Measurements from ENCODE around the gene SIX3. TPM values are rescaled to one million over a fixed set of nuclear protein-coding genes. Genes with fewer than 3 reads are reported as not detected.

SIX3 gene
- polyA plus RNA-seq, 1 of the 3 experiments (the other 2 are of a cell fraction): 0.58 TPM

DNA sequence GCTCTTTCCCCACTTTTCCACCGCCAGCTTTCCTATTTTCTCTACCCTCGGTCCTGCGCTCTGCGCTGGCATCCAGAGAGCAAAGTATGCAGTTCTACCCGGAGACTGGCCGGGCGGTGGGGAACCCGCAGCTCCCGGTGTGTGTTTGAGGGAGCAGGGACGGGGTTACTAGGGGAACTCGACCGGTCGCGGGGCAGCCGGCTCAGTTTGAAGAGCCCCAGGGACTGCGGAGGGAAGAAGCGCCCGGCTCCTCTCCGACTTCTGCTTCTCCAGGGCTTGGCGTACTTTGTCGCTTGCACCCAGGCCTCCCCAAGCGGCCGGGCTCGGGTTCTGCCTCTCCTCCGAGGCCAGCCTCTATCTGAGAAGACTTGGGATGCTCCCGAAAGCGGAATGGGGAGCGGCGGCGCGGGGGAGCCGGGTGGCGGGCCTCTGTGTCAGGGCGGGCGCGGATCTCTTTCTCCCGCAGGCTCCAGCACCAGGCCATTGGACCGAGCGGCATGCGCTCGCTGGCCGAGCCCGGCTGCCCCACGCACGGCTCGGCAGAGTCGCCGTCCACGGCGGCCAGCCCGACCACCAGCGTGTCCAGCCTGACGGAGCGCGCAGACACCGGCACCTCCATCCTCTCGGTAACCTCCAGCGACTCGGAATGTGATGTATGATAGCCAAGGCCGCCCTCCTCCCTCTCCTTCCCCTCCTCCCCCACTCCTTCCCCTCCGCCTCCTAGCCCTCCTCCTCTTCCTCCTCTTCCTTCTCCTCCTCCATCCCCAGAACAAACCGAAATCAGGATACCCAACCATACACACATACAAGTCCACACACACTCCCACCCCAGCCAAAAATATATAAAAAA is 2.8 kb downstream of the SIX3 start:
- 29% methylated on average over 60 of the region's 62 CpGs for WGBS (ENCODE audit: low lambda C conversion rate)
- no peaks in the 10 kb centered on the region for H3K79me2 ChIP-seq (ENCODE audit: insufficient read depth)
- ChIA-PET CTCF (interaction anchor here (0.6 to 2.9 kb wide), 13 partner anchors 11 to 552 kb away, joined by 3 to 33 read pairs (median 4); no protein-coding TSS in a partner anchor), POLR2A (interaction anchor here (1.0 to 1.4 kb wide), 3 partner anchors 171 to 326 kb away, joined by 3 to 5 read pairs (median 3); no protein-coding TSS in a partner anchor)
- H3K9ac ChIP-seq: no peak overlapping the region
- peaks cover 0 to 2% of the 10 kb centered on the region in 2 experiments for H3K36me3 ChIP-seq (replicated peaks in 1 of 2; ENCODE audit: control insufficient read depth in 1 of 2, insufficient read depth in 2 of 2, low read length in 1 of 2)
- H3K27me3 ChIP-seq (ENCODE audit: insufficient read depth): peaks cover 49% of the 10 kb centered on the region
- H2AFZ ChIP-seq (ENCODE audit: low read depth): peak overlapping the region; percentile 58; the same call in 1 of the 2 replicates
- H3K4me1 ChIP-seq (ENCODE audit: control insufficient read depth in 1 of 2, insufficient read depth in 2 of 2, low read depth in 1 of 2, low read length in 1 of 2): peaks cover 0 to 50% of the 10 kb centered on the region in 2 experiments; a peak in 2 of 4 replicates
- H3K9me2 ChIP-seq: no peaks in the 10 kb centered on the region
- peaks cover 8% of the 10 kb centered on the region for H3F3A ChIP-seq (replicated peaks; ENCODE audit: insufficient read depth)
- H4K20me1 ChIP-seq (ENCODE audit: insufficient read depth): no peaks in the 10 kb centered on the region
- H3K27ac ChIP-seq (ENCODE audit: low read depth in 2 of 2, low read length in 1 of 2): peak overlapping the region in 1 of 2 experiments; percentile 92; a peak in 3 of 4 replicates
- TF ChIP-seq CHD2 (IDR thresholded peaks at IDR 0.05; ENCODE audit: low read length, partially characterized antibody) (no peak), POLR2AphosphoS5 (IDR thresholded peaks at IDR 0.05; ENCODE audit: low read depth, low read length) (no peak), SMC3 (IDR thresholded peaks at IDR 0.05; ENCODE audit: low read depth, low read length) (no peak), TCF12 (IDR thresholded peaks at IDR 0.05) (no peak), MEF2A (IDR thresholded peaks at IDR 0.05; ENCODE audit: borderline replicate concordance, low read depth) (no peak), GATA2 (CRISPR knock-in tag; IDR thresholded peaks at IDR 0.05) (no peak), TEAD4 (IDR thresholded peaks at IDR 0.05; ENCODE audit: borderline replicate concordance, insufficient read depth) (no peak), FOXJ3 (CRISPR knock-in tag; IDR thresholded peaks at IDR 0.05) (peak; percentile 9; the same call in 1 of the 2 replicates), ELF1 (IDR thresholded peaks at IDR 0.05) (no peak), RCOR1 (IDR thresholded peaks at IDR 0.05; ENCODE audit: low read length) (no peak), TAF1 (IDR thresholded peaks at IDR 0.05; ENCODE audit: borderline replicate concordance, low read depth, low read length) (no peak), MXI1 (IDR thresholded peaks at IDR 0.05; ENCODE audit: low read depth, low read length) (no peak), NRF1 (IDR thresholded peaks at IDR 0.05; ENCODE audit: low read depth, low read length) (no peak), YY1 (IDR thresholded peaks at IDR 0.05; ENCODE audit: low read depth) (no peak)
- TF ChIP-seq, protein P1, sequence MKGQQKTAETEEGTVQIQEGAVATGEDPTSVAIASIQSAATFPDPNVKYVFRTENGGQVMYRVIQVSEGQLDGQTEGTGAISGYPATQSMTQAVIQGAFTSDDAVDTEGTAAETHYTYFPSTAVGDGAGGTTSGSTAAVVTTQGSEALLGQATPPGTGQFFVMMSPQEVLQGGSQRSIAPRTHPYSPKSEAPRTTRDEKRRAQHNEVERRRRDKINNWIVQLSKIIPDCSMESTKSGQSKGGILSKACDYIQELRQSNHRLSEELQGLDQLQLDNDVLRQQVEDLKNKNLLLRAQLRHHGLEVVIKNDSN (IDR thresholded peaks at IDR 0.05; ENCODE audit: borderline replicate concordance, low read depth): no peak
- TF ChIP-seq, protein P2, sequence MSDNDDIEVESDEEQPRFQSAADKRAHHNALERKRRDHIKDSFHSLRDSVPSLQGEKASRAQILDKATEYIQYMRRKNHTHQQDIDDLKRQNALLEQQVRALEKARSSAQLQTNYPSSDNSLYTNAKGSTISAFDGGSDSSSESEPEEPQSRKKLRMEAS (IDR thresholded peaks at IDR 0.05; ENCODE audit: low read depth): 0 out of 2 replicates have a peak, but pooled peaks have one; percentile 18
- TF ChIP-seq, protein P3, sequence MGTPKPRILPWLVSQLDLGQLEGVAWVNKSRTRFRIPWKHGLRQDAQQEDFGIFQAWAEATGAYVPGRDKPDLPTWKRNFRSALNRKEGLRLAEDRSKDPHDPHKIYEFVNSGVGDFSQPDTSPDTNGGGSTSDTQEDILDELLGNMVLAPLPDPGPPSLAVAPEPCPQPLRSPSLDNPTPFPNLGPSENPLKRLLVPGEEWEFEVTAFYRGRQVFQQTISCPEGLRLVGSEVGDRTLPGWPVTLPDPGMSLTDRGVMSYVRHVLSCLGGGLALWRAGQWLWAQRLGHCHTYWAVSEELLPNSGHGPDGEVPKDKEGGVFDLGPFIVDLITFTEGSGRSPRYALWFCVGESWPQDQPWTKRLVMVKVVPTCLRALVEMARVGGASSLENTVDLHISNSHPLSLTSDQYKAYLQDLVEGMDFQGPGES (IDR thresholded peaks at IDR 0.05; ENCODE audit: low read depth, low read length): no peak
- TF ChIP-seq, protein P4, sequence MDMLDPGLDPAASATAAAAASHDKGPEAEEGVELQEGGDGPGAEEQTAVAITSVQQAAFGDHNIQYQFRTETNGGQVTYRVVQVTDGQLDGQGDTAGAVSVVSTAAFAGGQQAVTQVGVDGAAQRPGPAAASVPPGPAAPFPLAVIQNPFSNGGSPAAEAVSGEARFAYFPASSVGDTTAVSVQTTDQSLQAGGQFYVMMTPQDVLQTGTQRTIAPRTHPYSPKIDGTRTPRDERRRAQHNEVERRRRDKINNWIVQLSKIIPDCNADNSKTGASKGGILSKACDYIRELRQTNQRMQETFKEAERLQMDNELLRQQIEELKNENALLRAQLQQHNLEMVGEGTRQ (IDR thresholded peaks at IDR 0.05; ENCODE audit: borderline replicate concordance, low read depth, low read length): no peak
- TF ChIP-seq, protein P5, sequence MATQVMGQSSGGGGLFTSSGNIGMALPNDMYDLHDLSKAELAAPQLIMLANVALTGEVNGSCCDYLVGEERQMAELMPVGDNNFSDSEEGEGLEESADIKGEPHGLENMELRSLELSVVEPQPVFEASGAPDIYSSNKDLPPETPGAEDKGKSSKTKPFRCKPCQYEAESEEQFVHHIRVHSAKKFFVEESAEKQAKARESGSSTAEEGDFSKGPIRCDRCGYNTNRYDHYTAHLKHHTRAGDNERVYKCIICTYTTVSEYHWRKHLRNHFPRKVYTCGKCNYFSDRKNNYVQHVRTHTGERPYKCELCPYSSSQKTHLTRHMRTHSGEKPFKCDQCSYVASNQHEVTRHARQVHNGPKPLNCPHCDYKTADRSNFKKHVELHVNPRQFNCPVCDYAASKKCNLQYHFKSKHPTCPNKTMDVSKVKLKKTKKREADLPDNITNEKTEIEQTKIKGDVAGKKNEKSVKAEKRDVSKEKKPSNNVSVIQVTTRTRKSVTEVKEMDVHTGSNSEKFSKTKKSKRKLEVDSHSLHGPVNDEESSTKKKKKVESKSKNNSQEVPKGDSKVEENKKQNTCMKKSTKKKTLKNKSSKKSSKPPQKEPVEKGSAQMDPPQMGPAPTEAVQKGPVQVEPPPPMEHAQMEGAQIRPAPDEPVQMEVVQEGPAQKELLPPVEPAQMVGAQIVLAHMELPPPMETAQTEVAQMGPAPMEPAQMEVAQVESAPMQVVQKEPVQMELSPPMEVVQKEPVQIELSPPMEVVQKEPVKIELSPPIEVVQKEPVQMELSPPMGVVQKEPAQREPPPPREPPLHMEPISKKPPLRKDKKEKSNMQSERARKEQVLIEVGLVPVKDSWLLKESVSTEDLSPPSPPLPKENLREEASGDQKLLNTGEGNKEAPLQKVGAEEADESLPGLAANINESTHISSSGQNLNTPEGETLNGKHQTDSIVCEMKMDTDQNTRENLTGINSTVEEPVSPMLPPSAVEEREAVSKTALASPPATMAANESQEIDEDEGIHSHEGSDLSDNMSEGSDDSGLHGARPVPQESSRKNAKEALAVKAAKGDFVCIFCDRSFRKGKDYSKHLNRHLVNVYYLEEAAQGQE (IDR thresholded peaks at IDR 0.05; ENCODE audit: low read depth, low read length): 0 out of 2 replicates have a peak, but pooled peaks have one; percentile 16
- H3K4me3 ChIP-seq (ENCODE audit: low read depth in 2 of 2, low read length in 1 of 2): peak overlapping the region; percentile 56 to 60; a peak in 3 of 4 replicates
- peak; percentile 68 for DNase-seq
- peak overlapping the region; percentile 87 for H3K4me2 ChIP-seq
- no peaks in the 10 kb centered on the region for H3K9me3 ChIP-seq
